Measurements from ENCODE around the gene ROBO3.

The ROBO3 gene

DNA sequence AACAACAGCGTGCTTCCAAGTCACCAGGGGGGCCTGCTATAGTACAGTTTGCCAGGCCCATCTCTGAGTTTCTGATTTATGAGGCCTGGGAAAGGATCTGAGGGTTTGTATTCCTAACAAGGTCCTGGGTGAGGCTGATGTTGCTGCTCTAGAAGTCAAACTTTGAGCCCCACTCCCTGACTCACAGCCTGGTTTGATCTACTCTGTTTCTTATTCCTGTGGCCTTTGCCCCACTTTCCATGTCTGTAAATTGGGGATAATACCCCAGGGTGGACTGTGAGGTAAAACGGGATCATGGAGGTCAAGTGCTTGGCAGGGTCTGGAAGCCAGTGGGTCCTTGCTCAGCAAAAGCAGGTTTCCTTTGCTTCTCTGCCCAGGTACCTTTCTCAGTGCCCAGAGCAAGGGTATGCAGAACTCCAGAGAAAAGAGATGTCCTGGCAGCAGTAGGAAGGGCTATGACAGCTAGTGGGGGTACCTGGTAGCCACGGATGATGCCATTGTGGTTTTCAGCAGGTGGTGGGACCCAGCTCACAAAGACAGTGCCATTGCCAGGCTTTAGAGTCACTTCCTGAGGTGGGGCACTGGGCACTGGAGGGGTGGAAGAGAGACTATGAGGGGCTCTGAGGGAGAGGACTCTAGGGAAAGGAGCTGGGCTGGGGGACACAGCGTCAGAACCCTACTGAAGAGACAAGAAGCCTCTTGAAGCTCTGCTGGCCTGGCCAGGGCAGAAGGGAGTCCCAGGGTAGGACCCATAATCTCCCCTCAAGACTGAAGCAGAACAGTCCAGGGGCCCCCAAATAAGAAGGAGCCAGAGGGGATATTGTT lies 29.6 kb downstream of the ROBO3 start:
- in situ Hi-C loops (cut with HindIII; ENCODE audit: low sequenced_read_pairs): no loop called here
- DNase-seq (ENCODE audit: low read depth, low spot score): no peak
- H3K4me3 ChIP-seq (ENCODE audit: low read depth, low read length): no peak overlapping the region
- TF ChIP-seq, protein P1, sequence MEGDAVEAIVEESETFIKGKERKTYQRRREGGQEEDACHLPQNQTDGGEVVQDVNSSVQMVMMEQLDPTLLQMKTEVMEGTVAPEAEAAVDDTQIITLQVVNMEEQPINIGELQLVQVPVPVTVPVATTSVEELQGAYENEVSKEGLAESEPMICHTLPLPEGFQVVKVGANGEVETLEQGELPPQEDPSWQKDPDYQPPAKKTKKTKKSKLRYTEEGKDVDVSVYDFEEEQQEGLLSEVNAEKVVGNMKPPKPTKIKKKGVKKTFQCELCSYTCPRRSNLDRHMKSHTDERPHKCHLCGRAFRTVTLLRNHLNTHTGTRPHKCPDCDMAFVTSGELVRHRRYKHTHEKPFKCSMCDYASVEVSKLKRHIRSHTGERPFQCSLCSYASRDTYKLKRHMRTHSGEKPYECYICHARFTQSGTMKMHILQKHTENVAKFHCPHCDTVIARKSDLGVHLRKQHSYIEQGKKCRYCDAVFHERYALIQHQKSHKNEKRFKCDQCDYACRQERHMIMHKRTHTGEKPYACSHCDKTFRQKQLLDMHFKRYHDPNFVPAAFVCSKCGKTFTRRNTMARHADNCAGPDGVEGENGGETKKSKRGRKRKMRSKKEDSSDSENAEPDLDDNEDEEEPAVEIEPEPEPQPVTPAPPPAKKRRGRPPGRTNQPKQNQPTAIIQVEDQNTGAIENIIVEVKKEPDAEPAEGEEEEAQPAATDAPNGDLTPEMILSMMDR (IDR thresholded peaks at IDR 0.05; ENCODE audit: low read depth, low read length): no peak

DNA sequence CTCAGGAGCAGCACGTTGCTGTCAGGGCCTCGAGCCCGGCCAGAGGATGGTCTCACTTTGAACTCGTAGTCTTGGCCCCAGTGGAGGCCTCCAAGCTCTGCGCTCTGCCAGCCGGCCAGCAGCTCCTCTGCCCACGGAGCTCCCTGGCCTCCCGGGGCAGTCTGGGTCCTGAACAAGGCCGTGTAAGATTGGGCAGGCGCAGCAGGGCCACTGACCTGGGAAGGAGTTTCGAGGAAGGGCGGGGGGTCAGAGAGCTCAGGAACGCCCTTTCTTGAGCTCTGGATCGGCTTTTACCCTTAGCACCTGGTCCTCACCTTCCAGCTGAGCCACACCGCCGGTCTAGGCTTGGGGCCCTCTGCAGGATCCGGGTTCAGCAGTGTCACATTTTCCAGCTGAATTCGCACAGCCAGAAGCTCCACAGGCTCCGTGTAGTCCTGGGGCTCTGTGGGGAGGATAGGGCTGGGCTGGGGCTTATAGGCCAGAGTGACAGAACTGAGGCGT lies 30.3 kb downstream of the ROBO3 start:
- no peak overlapping the region for H3K4me3 ChIP-seq (ENCODE audit: low read depth, low read length)
- DNase-seq (ENCODE audit: low read depth, low spot score): no peak
- TF ChIP-seq, protein P1 (IDR thresholded peaks at IDR 0.05; ENCODE audit: low read depth, low read length): no peak
- in situ Hi-C loops (cut with HindIII; ENCODE audit: low sequenced_read_pairs): no loop called here

DNA sequence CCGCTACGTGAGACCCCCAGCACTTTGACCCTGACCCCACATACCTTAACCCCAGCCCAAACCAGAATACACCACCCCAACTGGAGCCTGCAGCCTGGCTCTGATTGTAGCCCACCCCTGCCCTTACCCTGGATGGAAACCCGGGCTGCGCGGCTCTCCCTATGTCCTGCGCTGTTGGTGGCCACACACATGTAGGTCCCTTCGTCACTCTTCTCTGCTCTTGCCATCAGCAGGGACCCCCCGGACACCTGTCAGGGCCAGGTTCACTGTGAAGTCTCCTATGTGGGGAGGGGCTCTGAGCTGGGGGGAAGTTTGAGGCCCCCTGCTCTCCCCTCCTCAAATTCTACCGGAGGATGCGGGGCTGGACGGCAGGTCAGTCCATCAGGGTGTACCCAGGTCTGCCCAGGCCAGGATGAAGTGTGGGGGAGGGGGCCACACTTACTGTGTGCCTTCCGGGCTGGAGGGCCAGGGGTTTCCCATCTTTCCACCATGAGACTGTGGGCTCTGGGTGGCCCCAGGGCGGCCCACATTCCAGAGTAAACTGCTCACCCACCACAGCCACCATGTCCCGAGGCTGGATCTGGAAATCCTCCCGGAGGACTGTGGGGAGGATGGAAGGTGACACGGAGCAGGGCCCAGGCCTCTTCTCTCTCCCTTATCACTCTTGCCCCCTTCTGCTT lies 31.0 kb downstream of the ROBO3 start:
- in situ Hi-C loops (cut with HindIII; ENCODE audit: low sequenced_read_pairs): no loop called here
- TF ChIP-seq, protein P1 (IDR thresholded peaks at IDR 0.05; ENCODE audit: low read depth, low read length): no peak
- DNase-seq (ENCODE audit: low read depth, low spot score): no peak
- H3K4me3 ChIP-seq (ENCODE audit: low read depth, low read length): no peak overlapping the region

DNA sequence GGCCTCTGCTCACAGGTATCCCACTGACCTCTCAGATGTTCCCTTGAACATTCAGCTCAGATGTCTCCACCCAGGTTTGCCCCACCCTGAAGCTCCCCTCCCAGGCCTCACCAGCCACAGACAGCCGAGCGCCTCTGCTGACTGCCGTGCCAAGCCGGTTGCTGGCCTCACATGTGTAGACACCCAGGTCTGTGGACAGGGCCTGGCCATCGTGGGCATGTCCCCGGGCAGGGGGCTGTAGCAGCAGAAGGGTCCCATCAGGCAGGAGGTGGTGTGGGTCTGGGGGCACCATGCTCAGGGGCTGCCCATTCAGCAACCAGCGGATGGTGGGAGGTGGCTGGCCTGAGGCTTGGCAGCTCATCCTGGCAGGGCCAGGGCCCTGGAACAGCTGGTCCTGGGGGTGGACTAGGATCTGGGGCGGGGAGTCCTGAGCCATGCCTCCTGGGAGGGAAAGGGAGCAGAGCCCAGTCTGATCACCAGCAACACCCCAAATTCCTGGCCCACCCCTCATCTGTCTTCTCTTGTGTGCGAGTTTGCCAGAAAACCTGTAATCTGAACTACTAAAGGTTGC lies 31.7 kb downstream of the ROBO3 start:
- no peak overlapping the region for H3K4me3 ChIP-seq (ENCODE audit: low read depth, low read length)

DNA sequence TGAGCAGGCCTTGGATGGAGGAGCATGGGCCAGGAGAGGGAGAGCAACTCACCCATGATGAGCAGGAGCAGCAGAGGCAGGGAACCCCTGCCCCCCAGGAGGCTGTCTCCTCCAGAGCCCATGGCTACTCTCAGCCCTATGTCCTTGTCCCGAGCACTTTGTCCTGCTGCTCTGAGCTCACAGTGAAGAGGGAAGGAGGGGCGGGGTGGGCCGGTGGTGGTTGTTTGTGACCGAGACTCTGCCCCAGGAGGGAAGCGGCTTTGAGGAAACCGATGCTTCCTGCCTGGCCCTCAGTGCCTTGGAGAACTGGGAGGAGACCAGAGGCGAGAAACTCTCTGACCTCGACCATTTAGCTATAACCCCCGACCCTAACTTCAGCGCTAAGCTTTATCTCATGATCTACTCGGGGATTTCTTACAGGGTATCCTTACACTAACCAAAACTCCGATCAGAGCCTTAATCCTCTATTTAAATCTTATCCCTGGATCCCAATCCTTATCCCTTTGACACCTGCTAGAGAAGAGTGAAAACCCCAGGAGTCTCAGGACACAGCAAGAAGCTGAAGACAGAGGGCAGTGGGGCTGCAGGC lies 32.5 kb downstream of the ROBO3 start, which contains the start of gene ROBO4:
TSS of gene ROBO4 (minus strand) at position 192 of the 589 bp plus-strand sequence. CDS start at position 122, 70 bp downstream.
- in situ Hi-C loops (cut with HindIII; ENCODE audit: low sequenced_read_pairs): no loop called here
- H3K4me3 ChIP-seq (ENCODE audit: low read depth, low read length): no peak within 1 kb of the TSS
- DNase-seq (ENCODE audit: low read depth, low spot score): peak; percentile 15
- TF ChIP-seq, protein P1 (IDR thresholded peaks at IDR 0.05; ENCODE audit: low read depth, low read length): no peak

More for the DNA sequence above, 31.7 kb downstream of the ROBO3 start:
- no peak for DNase-seq (ENCODE audit: low read depth, low spot score)
- TF ChIP-seq, protein P1 (IDR thresholded peaks at IDR 0.05; ENCODE audit: low read depth, low read length): no peak
- in situ Hi-C loops (cut with HindIII; ENCODE audit: low sequenced_read_pairs): no loop called here

DNA sequence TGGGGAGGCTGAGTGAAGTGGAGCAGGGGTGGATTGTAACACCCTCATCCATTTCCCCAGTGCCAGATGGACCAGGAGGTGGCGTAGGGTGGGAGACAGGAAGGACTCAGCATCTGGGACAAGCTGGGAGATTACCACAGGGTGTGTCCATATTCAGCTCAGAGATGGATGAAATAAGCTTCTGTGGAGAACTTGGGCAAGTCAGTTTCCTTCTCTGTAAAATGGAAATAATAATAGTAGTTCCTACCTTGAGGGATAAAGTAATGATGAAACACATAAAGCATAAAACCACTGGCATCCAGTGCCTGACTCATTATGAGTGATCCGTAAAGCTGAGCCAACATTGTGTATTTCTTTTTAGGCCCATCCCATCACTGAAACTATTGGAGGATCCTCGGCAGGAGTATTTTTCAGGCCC lies 33.0 kb downstream of the ROBO3 start:
- H3K4me3 ChIP-seq (ENCODE audit: low read depth, low read length): no peak overlapping the region
- in situ Hi-C loops (cut with HindIII; ENCODE audit: low sequenced_read_pairs): no loop called here
- DNase-seq (ENCODE audit: low read depth, low spot score): peak; percentile 94
- TF ChIP-seq, protein P1 (IDR thresholded peaks at IDR 0.05; ENCODE audit: low read depth, low read length): peak; percentile 17

Data from astrocyte of the spinal cord (primary cell).